Pancreas (tissue), 10 donors: ENCODE measurements around the gene ETNK2. TPM values are rescaled to one million over a fixed set of nuclear protein-coding genes. Genes with fewer than 3 reads are reported as not detected.

ENCODE experiments used
- ATAC-seq, 4 donors: fragments of 200-7000 bp; cut with Tn5 transposase; one replicate each; pipeline versions ENCODE4 v1.8.0 to v1.9.1; 2020; ENCODE audit warnings: mild to moderate bottlenecking in 4 of 4, moderate library complexity in 4 of 4
- DNase-seq, 6 donors: peaks; one replicate each; pipeline ENCODE4 v3.0.0-alpha.2; 2020
- FAIRE-seq: peaks from 2 replicates; lab custom pipeline; 2012; peaks lifted over from hg19 to GRCh38; lab: Jason Lieb, UNC
- H3K27ac ChIP-seq, 4 donors: fragments of 200-600 bp; sonication (generic); 1 replicate in 3 of 4; 2 replicates in 1 of 4; pipeline versions ENCODE4 v1.5.0 to v1.8.0; 2020
- H3K27me3 ChIP-seq, 4 donors: fragments of 200-600 bp; one replicate each; pipeline ENCODE4 v1.8.0; 2021
- H3K36me3 ChIP-seq, 3 donors: fragments of 200-600 bp; sonication (generic) in 1 of 3; one replicate each; pipeline versions ENCODE4 v1.5.0 to v1.8.0; 2020 to 2021
- H3K4me1 ChIP-seq, 3 donors: fragments of 200-600 bp; one replicate each; pipeline ENCODE4 v1.8.0; 2021
- H3K4me3 ChIP-seq, 4 donors: fragments of 200-600 bp; sonication (generic) in 2 of 4; one replicate each; pipeline versions ENCODE4 v1.5.0 to v1.8.0; 2020 to 2021
- H3K9me3 ChIP-seq, 4 donors: fragments of 200-600 bp; one replicate each; pipeline ENCODE4 v1.8.0; 2021
- CTCF ChIP-seq, 4 donors: fragments of 200-600 bp; sonication (generic) in 3 of 4; IDR thresholded peaks; one replicate each; pipeline versions ENCODE4 v1.5.0 to v1.8.0; 2021; ENCODE audit warnings: antibody characterized with exemption in 4 of 4
- WGBS, 2 donors: extraction: QIAGEN DNeasy Blood & Tissue Kit; methylation state at CpG; one replicate each; pipeline ENCODE4 v1.1.7; 2013; 5-methylcytosine and 5-hydroxymethylcytosine counted together
- intact Hi-C, 3 donors: fragments of 100-400 bp; cut with DNase I; formaldehyde crosslinking; loops; one replicate each; pipeline versions ENCODE4 v1.11.1 to v1.14.2; 2022
- polyA plus RNA-seq, 2 donors: library from polyadenylated mRNA; stranded (reverse); fragments of 200-250 nt; gene quantifications; one replicate each; pipeline ENCODE4 v1.2.3, GENCODE V29; 2013
- total RNA-seq, 6 donors: library from RNA; stranded (reverse); fragmentation: NEBNext Ultra II Directional in 4 of 6; extraction: Animal tissue kit (Norgen Biotek cat#: 25700) in 4 of 6; gene quantifications; one replicate each; pipeline versions ENCODE4 v1.2.1 to v1.2.4, GENCODE V29; 2021 to 2023
- donor health status: healthy with polysubstance abuse.
- donor health status: DM: no; HTN: no; CAD: no; lungs with moderate emphysema.
- donor health status: DM: no; HTN: no; CAD: no.
- donor health status: control.
- donor health status: control.
- donor health status: Bipolar disorder and iron deficiency.
- donor health status: DM: yes; HTN: yes; CAD: no.
- donor health status: DM: no; HTN: no; CAD: no.
- donor health status: DM: no; HTN: no; CAD: no.
- donor health status: DM: yes; HTN: yes; CAD: no.

ETNK2 gene
- total and polyA plus RNA-seq, 8 donors, result 3.8 to 15.5 (median 6.9) TPM

DNA sequence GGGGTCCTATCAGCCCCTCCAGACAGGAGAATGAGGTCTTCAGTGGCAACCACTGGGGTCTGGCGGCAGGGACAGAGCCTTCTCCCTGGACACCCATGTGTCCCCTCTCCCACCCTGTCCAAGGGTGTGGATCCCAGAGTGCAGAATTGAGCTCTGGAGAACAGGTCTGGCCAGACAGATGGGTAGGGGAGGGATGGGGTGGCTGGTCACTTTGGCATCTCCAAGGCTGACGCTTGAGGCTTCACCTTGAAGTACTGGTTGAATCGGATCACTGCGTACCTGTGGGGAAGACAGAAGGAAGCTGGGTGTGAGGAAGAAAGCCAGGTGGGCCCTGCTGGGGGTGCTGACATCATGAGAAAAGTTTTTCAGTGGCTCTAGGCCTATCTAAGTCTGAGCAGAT lies 19.9 kb downstream of the ETNK2 start:
- peak overlapping the region; percentile 19 to 94 (median 86) for H3K27ac ChIP-seq
- H3K36me3 ChIP-seq, result no peaks in the 10 kb centered on the region
- H3K27me3 ChIP-seq, result no peaks in the 10 kb centered on the region
- no peak for TF ChIP-seq CTCF (IDR thresholded peaks at IDR 0.05)
- intact Hi-C loops, result no loop called here
- no peak for ATAC-seq
- DNase-seq, result no peak
- 76 to 82% methylated on average over 4 of the region's 4 CpGs for WGBS, 2 donors
- H3K4me3 ChIP-seq, result no peak overlapping the region
- no peak for FAIRE-seq
- H3K4me1 ChIP-seq, result peaks cover 17 to 24% (median 24%) of the 10 kb centered on the region in 3 donors
- H3K9me3 ChIP-seq, result no peaks in the 10 kb centered on the region

- DNase-seq, result peak in 4 of 6 donors; percentile 47 to 61 (median 59)
- TF ChIP-seq CTCF (IDR thresholded peaks at IDR 0.05), result no peak
- peak; percentile 1 to 23 (median 10) for ATAC-seq
- H3K9me3 ChIP-seq, result no peaks in the 10 kb centered on the region
- intact Hi-C loops, result no loop called here
- H3K36me3 ChIP-seq, result no peaks in the 10 kb centered on the region
- peak overlapping the region; percentile 83 to 94 (median 90) for H3K27ac ChIP-seq
- H3K4me1 ChIP-seq, result peaks cover 17 to 24% (median 24%) of the 10 kb centered on the region in 3 donors
- no peak for FAIRE-seq
- no peaks in the 10 kb centered on the region for H3K27me3 ChIP-seq
- no peak overlapping the region for H3K4me3 ChIP-seq
- 42 to 47% methylated on average over 11 of the region's 11 CpGs for WGBS, 2 donors
These were observed 20.6 kb downstream of the ETNK2 start for GRCh38 chr1:204130981-204131892.

GRCh38 chr1:204130178-204130577 lies 21.7 kb downstream of the ETNK2 start:
- H3K9me3 ChIP-seq, result no peaks in the 10 kb centered on the region
- peak overlapping the region; percentile 83 to 94 (median 90) for H3K27ac ChIP-seq
- peak overlapping the region in 1 of 4 donors; percentile 39 for H3K4me3 ChIP-seq
- DNase-seq, result peak; percentile 85 to 98 (median 96)
- FAIRE-seq, result no peak
- H3K36me3 ChIP-seq, result peaks cover 0 to 2% (median 0%) of the 10 kb centered on the region in 3 donors
- TF ChIP-seq CTCF (IDR thresholded peaks at IDR 0.05), result no peak
- intact Hi-C loops, result no loop called here
- no peaks in the 10 kb centered on the region for H3K27me3 ChIP-seq
- WGBS, 2 donors, result 13 to 30% methylated on average over 4 of the region's 4 CpGs
- H3K4me1 ChIP-seq, result peaks cover 17 to 24% (median 24%) of the 10 kb centered on the region in 3 donors
- ATAC-seq, result peak; percentile 81 to 86 (median 82)

DNA sequence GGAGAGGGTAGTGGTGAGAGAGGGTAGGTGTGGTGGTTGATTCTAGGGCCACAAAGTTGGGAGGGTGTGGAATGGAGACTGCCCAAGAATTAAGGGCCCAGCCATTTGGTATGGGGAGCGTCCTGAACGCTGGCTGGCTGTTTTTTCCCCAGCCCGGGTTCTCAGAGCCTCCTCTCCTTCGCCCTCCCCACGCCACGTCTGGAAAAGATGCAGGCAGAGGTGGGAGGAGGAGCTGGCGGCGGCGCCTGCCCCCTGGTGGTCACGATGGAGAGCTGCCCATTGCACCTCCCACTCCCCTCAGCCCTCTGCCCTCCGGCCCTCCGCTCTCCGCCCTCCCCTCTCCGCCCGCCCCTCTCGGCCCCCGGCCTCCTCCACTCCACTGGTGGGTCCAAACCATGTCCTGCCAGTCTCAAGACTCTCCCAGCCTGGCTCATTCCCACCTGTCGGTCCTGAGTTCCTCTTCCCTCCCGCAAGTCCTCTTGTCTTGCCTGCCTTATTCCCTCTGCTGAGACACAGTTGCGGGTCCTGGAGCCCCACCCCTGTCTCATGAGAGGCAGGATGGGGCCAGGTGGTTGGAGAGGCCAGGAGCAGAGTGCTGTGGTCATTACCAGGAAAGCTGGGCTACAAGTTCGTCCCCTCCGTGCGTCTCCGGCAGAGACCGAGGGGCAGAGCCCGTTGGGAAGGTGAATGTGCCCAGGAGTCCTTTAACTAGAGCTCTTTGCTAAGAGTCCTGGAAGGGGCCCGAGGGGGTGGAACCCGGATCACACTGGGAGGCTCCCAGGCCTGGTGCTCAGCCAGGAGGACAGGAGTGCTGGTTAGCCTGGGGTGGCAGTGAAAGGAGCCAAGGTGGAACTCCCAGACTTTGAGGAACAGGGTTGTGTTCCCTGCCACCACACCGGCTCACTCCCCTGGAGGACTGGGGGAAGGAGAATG lies 22.6 kb downstream of the ETNK2 start:
- peak; percentile 89 to 95 (median 90) for TF ChIP-seq CTCF (IDR thresholded peaks at IDR 0.05)
- H3K27ac ChIP-seq, result peak overlapping the region; percentile 83 to 94 (median 90)
- H3K36me3 ChIP-seq, result peaks cover 0 to 10% (median 0%) of the 10 kb centered on the region in 3 donors
- ATAC-seq, result peak; percentile 74 to 87 (median 80)
- H3K9me3 ChIP-seq, result no peaks in the 10 kb centered on the region
- no peaks in the 10 kb centered on the region for H3K27me3 ChIP-seq
- intact Hi-C loops, result loop anchor here (5.0 to 10.0 kb wide), 4 partner anchors 54 to 257 kb away; partner anchors contain the start of gene SOX13 (in 2 of the 3)
- H3K4me1 ChIP-seq, result peaks cover 17 to 24% (median 24%) of the 10 kb centered on the region in 3 donors
- no peak for FAIRE-seq
- WGBS, 2 donors, result 7 to 8% methylated on average over 24 to 28 of the region's 29 CpGs
- H3K4me3 ChIP-seq, result peak overlapping the region in 2 of 4 donors; percentile 29 to 39
- peak; percentile 70 to 90 (median 79) for DNase-seq
